ENCODE data around the gene INPP4B. TPM values are rescaled to one million over a fixed set of nuclear protein-coding genes. Genes with fewer than 3 reads are reported as not detected.

Gene INPP4B
- total RNA-seq, 1 donor from 2014 or later = 32.7 TPM

DNA sequence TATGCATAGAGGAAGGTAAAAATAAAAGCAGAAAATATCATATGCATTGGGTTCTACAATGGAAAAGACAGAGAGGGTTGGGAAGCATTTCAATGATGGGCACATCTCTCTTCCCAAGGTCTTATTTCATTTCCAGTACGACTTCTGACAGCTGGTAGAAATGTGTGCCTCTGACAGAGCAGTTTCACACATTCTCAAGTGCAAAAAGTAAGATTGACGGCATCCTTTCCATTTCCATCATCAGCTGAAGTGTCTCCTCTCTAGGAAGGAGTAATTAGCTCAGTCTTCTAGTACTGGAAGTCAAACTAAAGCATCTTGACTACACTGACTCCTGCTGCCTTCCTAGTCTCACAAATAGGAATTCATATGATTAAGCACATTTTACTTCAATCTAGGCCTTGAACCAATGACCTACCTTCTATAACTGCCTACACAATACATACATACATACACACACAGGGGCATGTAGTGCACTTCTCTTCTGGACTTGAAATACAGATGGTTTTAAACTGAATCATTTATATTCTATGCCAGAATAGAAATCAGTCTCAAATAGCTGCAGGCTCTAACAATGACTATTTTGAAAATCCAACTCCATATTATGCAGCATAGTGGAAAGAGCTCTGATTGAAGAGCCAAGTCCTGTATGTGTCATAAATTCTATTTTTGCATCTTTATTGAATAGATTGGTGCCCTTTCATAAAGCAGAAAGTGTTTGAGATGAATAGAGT, 473.4 kb downstream of the INPP4B start:
- Histone ChIP-seq H3K4me1 (peaks cover 0 to 7% of the 10 kb centered on the region in 2 donors), H3K27me3 (no peaks in the 10 kb centered on the region), H3K36me3 (no peaks in the 10 kb centered on the region), H3K9me3 (peaks cover 0 to 5% of the 10 kb centered on the region in 2 donors), H3K4me3 (no peak overlapping the region), H3K27ac (peak overlapping the region; percentile 54 to 60)
- intact Hi-C loops (cut with DNase I) = loop anchor here (10.0 kb wide), 2 partner anchors 278 to 738 kb away; partner anchors contain the start of gene IL15
- TF ChIP-seq, protein P1, sequence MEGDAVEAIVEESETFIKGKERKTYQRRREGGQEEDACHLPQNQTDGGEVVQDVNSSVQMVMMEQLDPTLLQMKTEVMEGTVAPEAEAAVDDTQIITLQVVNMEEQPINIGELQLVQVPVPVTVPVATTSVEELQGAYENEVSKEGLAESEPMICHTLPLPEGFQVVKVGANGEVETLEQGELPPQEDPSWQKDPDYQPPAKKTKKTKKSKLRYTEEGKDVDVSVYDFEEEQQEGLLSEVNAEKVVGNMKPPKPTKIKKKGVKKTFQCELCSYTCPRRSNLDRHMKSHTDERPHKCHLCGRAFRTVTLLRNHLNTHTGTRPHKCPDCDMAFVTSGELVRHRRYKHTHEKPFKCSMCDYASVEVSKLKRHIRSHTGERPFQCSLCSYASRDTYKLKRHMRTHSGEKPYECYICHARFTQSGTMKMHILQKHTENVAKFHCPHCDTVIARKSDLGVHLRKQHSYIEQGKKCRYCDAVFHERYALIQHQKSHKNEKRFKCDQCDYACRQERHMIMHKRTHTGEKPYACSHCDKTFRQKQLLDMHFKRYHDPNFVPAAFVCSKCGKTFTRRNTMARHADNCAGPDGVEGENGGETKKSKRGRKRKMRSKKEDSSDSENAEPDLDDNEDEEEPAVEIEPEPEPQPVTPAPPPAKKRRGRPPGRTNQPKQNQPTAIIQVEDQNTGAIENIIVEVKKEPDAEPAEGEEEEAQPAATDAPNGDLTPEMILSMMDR (IDR thresholded peaks at IDR 0.05) = no peak
- no peak for DNase-seq (ENCODE audit: low spot score in 2 of 2)

DNA sequence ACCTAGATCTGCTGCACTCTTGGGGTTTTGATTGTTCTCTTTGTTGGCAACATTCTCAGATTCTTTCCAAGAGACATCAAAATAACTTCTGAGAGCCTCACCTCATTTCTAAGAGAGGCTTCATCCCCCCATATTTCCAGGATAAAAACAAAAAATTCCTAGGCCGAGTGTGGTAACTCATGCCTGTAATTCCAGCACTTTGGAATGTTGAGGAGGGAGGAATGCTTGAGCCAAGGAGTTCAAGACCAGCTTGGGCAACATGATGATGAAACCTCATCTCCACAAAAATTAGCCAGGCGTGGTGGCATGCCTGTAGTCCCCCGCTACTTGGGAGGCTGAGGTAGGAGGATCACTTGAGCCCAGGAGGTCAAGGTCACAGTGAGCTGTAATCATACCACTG, 477.0 kb downstream of the INPP4B start:
- no peak for DNase-seq (ENCODE audit: low spot score in 2 of 2)
- no peak overlapping the region for H3K27ac ChIP-seq
- H3K4me1 ChIP-seq = peaks cover 0 to 11% of the 10 kb centered on the region in 2 donors
- no peaks in the 10 kb centered on the region for H3K36me3 ChIP-seq
- intact Hi-C loops (cut with DNase I) = no loop called here
- H3K4me3 ChIP-seq = no peak overlapping the region
- peaks cover 0 to 5% of the 10 kb centered on the region in 2 donors for H3K9me3 ChIP-seq
- TF ChIP-seq, protein P1 (IDR thresholded peaks at IDR 0.05) = no peak
- H3K27me3 ChIP-seq = no peaks in the 10 kb centered on the region

DNA sequence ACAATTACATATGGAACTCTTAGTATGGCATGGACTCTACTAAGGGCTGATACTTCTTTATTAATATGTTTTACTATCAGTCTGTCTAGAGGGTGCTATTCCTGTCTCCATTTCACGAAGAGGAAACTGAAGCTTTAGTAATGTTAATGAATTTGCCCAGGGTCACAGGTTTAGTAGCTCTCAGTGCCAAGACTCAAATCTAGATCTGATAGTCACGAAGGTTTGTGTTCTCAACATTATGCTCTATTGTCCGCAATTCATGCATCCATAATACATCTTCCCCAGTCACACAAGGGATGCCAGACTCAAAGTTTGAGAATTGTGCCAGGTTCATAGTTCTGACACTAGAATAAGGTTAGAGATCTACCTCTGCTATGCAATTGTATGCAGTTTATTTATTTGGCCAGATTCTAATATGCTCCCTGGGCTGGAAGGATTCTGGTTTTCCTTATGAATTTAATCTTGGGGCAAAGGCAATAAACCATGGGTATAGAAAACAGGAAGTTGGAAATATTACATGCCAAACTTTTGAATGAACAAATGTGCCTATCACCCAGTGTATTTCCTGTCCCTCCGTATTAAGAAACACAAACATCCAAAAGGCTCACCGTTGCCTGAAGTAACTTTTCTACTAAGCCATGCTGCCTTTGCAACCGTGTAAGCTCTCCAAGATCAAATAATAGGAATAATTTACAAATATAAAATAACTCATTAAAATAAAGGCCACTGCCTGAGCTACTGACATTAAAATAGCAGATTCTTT, 478.5 kb downstream of the INPP4B start:
- intact Hi-C loops (cut with DNase I) = no loop called here
- Histone ChIP-seq H3K4me1 (peaks cover 0 to 3% of the 10 kb centered on the region in 2 donors), H3K9me3 (peaks cover 0 to 5% of the 10 kb centered on the region in 2 donors), H3K36me3 (no peaks in the 10 kb centered on the region), H3K27ac (peak overlapping the region in 1 of 2 donors; percentile 39), H3K27me3 (no peaks in the 10 kb centered on the region), H3K4me3 (no peak overlapping the region)
- TF ChIP-seq, protein P1 (IDR thresholded peaks at IDR 0.05) = no peak
- DNase-seq (ENCODE audit: low spot score in 2 of 2) = no peak

DNA sequence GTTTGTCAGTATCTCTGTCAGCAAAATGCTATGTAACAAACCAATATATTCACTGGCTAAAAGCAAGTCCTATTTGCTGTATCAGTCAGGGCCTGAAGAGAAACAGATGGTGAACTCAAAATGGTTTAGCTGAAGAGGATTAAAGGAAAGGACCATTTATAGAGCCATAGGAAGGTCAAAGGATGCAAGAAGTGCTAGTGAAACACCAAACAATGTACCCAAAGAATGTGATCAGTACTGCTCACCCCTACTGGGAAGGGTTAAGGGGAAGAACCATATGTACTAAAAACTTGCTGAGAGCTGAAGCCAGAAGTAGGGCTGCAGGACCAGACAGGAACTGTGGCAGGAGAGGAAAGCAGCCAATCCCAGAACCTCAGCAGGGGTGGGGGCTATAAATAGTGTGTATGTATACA, 479.3 kb downstream of the INPP4B start:
- no peaks in the 10 kb centered on the region for H3K36me3 ChIP-seq
- H3K9me3 ChIP-seq = peaks cover 0 to 5% of the 10 kb centered on the region in 2 donors
- H3K27ac ChIP-seq = no peak overlapping the region
- H3K4me1 ChIP-seq = peaks cover 0 to 3% of the 10 kb centered on the region in 2 donors
- no peak overlapping the region for H3K4me3 ChIP-seq
- TF ChIP-seq, protein P1 (IDR thresholded peaks at IDR 0.05) = no peak
- H3K27me3 ChIP-seq = no peaks in the 10 kb centered on the region
- intact Hi-C loops (cut with DNase I) = no loop called here
- no peak for DNase-seq (ENCODE audit: low spot score in 2 of 2)

DNA sequence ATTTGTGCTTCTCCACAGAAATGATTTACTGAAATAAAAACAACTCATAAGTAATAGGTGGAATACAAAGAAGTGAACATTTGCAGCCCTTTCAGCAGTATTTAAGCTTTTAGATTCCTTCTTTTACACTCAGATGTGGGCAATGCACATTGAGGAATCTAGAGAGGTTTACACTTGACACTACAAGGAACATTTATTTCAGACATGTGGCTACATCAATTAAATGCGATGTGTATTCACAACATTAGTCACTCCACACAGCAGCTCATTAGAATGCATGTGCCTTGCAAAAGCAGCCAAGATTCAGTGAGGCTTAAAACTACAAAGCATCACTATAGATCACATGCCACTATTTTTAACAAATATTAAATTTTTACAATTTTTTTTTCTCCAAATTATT, 480.7 kb downstream of the INPP4B start:
- intact Hi-C loops (cut with DNase I) = no loop called here
- H3K4me1 ChIP-seq = peaks cover 0 to 3% of the 10 kb centered on the region in 2 donors
- no peak overlapping the region for H3K4me3 ChIP-seq
- no peaks in the 10 kb centered on the region for H3K9me3 ChIP-seq
- H3K27me3 ChIP-seq = no peaks in the 10 kb centered on the region
- H3K27ac ChIP-seq = no peak overlapping the region
- no peaks in the 10 kb centered on the region for H3K36me3 ChIP-seq
- no peak for DNase-seq (ENCODE audit: low spot score in 2 of 2)
- TF ChIP-seq, protein P1 (IDR thresholded peaks at IDR 0.05) = no peak

All from ascending aorta (tissue), 2 donors.